Stomach (tissue), 9 donors: ENCODE measurements around the gene ZNF574. TPM values are rescaled to one million over a fixed set of nuclear protein-coding genes. Genes with fewer than 3 reads are reported as not detected.

ENCODE experiments used
- DNase-seq, 2 donors: peaks; one replicate each; pipeline versions ENCODE4 v3.0.0 to v3.0.0-alpha.2; 2013 to 2019
- H3K27ac ChIP-seq, 5 donors: fragments of 200-600 bp in 4 of 5; sonication (generic) in 4 of 5; one replicate each; pipeline ENCODE4 v1.5.1; 2013 to 2019; ENCODE audit warnings: mild to moderate bottlenecking in 1 of 5, moderate library complexity in 1 of 5
- H3K27me3 ChIP-seq, 3 donors: fragments of 200-600 bp; sonication (generic); one replicate each; pipeline ENCODE4 v1.5.1; 2017 to 2019; ENCODE audit warnings: mixed run types in 1 of 3
- H3K36me3 ChIP-seq, 4 donors: fragments of 200-600 bp; sonication (generic); 1 replicate in 3 of 4; 2 replicates in 1 of 4; pipeline ENCODE4 v1.5.1; 2016 to 2019
- H3K4me1 ChIP-seq, 4 donors: fragments of 200-600 bp; sonication (generic); one replicate each; pipeline ENCODE4 v1.5.1; 2016 to 2019
- H3K4me3 ChIP-seq, 4 donors: fragments of 200-600 bp; sonication (generic) in 3 of 4; one replicate each; pipeline ENCODE4 v1.5.1; 2016 to 2019; ENCODE audit warnings: mild to moderate bottlenecking in 1 of 4
- H3K9me3 ChIP-seq, 4 donors: fragments of 200-600 bp; sonication (generic); one replicate each; pipeline ENCODE4 v1.5.1; 2016 to 2019
- CTCF ChIP-seq, 7 experiments: fragments of 450-650 bp in 4 of 7; fragments of 200-600 bp in 3 of 7; sonication (generic) in 3 of 7; IDR thresholded peaks; one replicate each; pipeline ENCODE4 v1.5.1; 2016 to 2019; ENCODE audit warnings: antibody characterized with exemption in 7 of 7, control low read depth in 2 of 7, mild to moderate bottlenecking in 1 of 7
- EP300 ChIP-seq: sonication (generic); formaldehyde crosslinking; IDR thresholded peaks from one replicate; pipeline ENCODE4 v1.6.1; 2017; ENCODE audit warnings: antibody characterized with exemption
- POLR2A ChIP-seq, 4 donors: fragments of 450-650 bp; IDR thresholded peaks; one replicate each; pipeline ENCODE4 v1.6.1; 2016; ENCODE audit warnings: antibody characterized with exemption in 4 of 4, control low read depth in 2 of 4, mild to moderate bottlenecking in 1 of 4, moderate library complexity in 1 of 4
- POLR2AphosphoS5 ChIP-seq, 3 donors: sonication (generic); formaldehyde crosslinking; IDR thresholded peaks; one replicate each; pipeline ENCODE4 v1.6.1; 2016; ENCODE audit warnings: antibody characterized with exemption in 3 of 3
- WGBS, 5 donors: extraction: QIAGEN DNeasy Blood & Tissue Kit in 3 of 5; methylation state at CpG; one replicate each; pipeline versions ENCODE4 v1.1.5 to v1.1.7; 2013 to 2018; 5-methylcytosine and 5-hydroxymethylcytosine counted together
- intact Hi-C: fragments of 100-400 bp; cut with DNase I; formaldehyde crosslinking; loops from one replicate; pipeline ENCODE4 v1.15.1; 2023; ENCODE audit warnings: low total_unique reads
- polyA plus RNA-seq, 3 donors: library from polyadenylated mRNA; stranded (reverse); fragments of 200-250 nt; gene quantifications; one replicate each; pipeline ENCODE4 v1.2.3, GENCODE V29; 2013
- total RNA-seq, 5 donors: library from RNA; depleted of rRNA; stranded (reverse); fragments of >200 nt; gene quantifications; one replicate each; pipeline versions ENCODE4 v1.1.0 to v1.2.3, GENCODE V29; 2014 to 2016
- donor health status: healthy with polysubstance abuse.
- donor health status: Bipolar disorder and iron deficiency.
- donor health status: healthy.

The ZNF574 gene
- total and polyA plus RNA-seq, 8 donors, result 4.6 to 17.0 (median 6.2) TPM

- WGBS, 5 donors, result 75 to 90% (median 88%) methylated on average over 6 of the region's 6 CpGs
- DNase-seq, result no peak
- no peaks in the 10 kb centered on the region for H3K36me3 ChIP-seq
- no peaks in the 10 kb centered on the region for H3K9me3 ChIP-seq
- H3K27ac ChIP-seq, result no peak overlapping the region
- peaks cover 0 to 5% (median 0%) of the 10 kb centered on the region in 3 donors for H3K27me3 ChIP-seq
- intact Hi-C loops, result no loop called here
- H3K4me1 ChIP-seq, result peaks cover 0 to 26% (median 6%) of the 10 kb centered on the region in 4 donors
- H3K4me3 ChIP-seq, result no peak overlapping the region
- TF ChIP-seq CTCF (IDR thresholded peaks at IDR 0.05) (no peak), POLR2AphosphoS5 (IDR thresholded peaks at IDR 0.05) (no peak), EP300 (no peak), POLR2A (IDR thresholded peaks at IDR 0.05) (no peak)
Observed at GRCh38 chr19:42117076-42117475, 41.1 kb downstream of the ZNF574 start.

GRCh38 chr19:42120276-42120980, 44.5 kb downstream of the ZNF574 start:
- no peak for DNase-seq
- Histone ChIP-seq H3K4me3 (no peak overlapping the region), H3K27ac (no peak overlapping the region), H3K4me1 (peaks cover 0 to 20% (median 4%) of the 10 kb centered on the region in 4 donors), H3K36me3 (no peaks in the 10 kb centered on the region), H3K27me3 (peaks cover 0 to 37% (median 0%) of the 10 kb centered on the region in 3 donors), H3K9me3 (no peaks in the 10 kb centered on the region)
- 88 to 90% (median 89%) methylated on average over 10 of the region's 10 CpGs for WGBS, 5 donors
- intact Hi-C loops, result loop anchor here (10.0 kb wide), 1 partner anchor 204 kb away; the partner anchor contains the start of gene MEGF8
- TF ChIP-seq POLR2A (IDR thresholded peaks at IDR 0.05) (no peak), POLR2AphosphoS5 (IDR thresholded peaks at IDR 0.05) (no peak), EP300 (no peak), CTCF (IDR thresholded peaks at IDR 0.05) (no peak)

GRCh38 chr19:42121036-42121621, 45.2 kb downstream of the ZNF574 start:
- intact Hi-C loops, result loop anchor here (10.0 kb wide), 1 partner anchor 204 kb away; the partner anchor contains the start of gene MEGF8
- Histone ChIP-seq H3K27me3 (peaks cover 0 to 42% (median 0%) of the 10 kb centered on the region in 3 donors), H3K4me3 (no peak overlapping the region), H3K4me1 (peaks cover 0 to 20% (median 4%) of the 10 kb centered on the region in 4 donors), H3K36me3 (no peaks in the 10 kb centered on the region), H3K9me3 (no peaks in the 10 kb centered on the region), H3K27ac (peak overlapping the region in 3 of 5 donors; percentile 30 to 42 (median 37))
- no peak for DNase-seq
- WGBS, 5 donors, result 40 to 75% (median 54%) methylated on average over 3 to 5 of the region's 5 CpGs
- TF ChIP-seq CTCF (IDR thresholded peaks at IDR 0.05) (no peak), POLR2AphosphoS5 (IDR thresholded peaks at IDR 0.05) (no peak), POLR2A (IDR thresholded peaks at IDR 0.05) (no peak), EP300 (no peak)

- no peaks in the 10 kb centered on the region for H3K36me3 ChIP-seq
- peaks cover 0 to 20% (median 4%) of the 10 kb centered on the region in 4 donors for H3K4me1 ChIP-seq
- 7 to 40% (median 32%) methylated on average over 6 to 8 of the region's 8 CpGs for WGBS, 5 donors
- no peak overlapping the region for H3K4me3 ChIP-seq
- intact Hi-C loops, result loop anchor here (10.0 kb wide), 1 partner anchor 203 kb away; the partner anchor contains the start of gene MEGF8
- TF ChIP-seq EP300 (no peak), POLR2AphosphoS5 (IDR thresholded peaks at IDR 0.05) (no peak), CTCF (IDR thresholded peaks at IDR 0.05) (no peak), POLR2A (IDR thresholded peaks at IDR 0.05) (no peak)
- H3K27ac ChIP-seq, result peak overlapping the region in 3 of 5 donors; percentile 30 to 42 (median 39)
- H3K9me3 ChIP-seq, result no peaks in the 10 kb centered on the region
- peaks cover 0 to 42% (median 0%) of the 10 kb centered on the region in 3 donors for H3K27me3 ChIP-seq
- peak in 1 of 2 donors; percentile 46 for DNase-seq
Observed at GRCh38 chr19:42121656-42122069, 45.7 kb downstream of the ZNF574 start.
